Stimulated activated CD8-positive, alpha-beta memory T cell treated with anti-CD3 and anti-CD28 coated beads, Interleukin-12 subunit alpha, Interleukin-12 subunit beta, amount 100 ng/mL, for 24 hours (primary cell): ENCODE measurements around the gene NELL1.

Experiments
- DNase-seq: peaks from one replicate; pipeline ENCODE4 v3.0.0-alpha.2; 2020; ENCODE audit errors: extremely low read depth

The NELL1 gene

DNA sequence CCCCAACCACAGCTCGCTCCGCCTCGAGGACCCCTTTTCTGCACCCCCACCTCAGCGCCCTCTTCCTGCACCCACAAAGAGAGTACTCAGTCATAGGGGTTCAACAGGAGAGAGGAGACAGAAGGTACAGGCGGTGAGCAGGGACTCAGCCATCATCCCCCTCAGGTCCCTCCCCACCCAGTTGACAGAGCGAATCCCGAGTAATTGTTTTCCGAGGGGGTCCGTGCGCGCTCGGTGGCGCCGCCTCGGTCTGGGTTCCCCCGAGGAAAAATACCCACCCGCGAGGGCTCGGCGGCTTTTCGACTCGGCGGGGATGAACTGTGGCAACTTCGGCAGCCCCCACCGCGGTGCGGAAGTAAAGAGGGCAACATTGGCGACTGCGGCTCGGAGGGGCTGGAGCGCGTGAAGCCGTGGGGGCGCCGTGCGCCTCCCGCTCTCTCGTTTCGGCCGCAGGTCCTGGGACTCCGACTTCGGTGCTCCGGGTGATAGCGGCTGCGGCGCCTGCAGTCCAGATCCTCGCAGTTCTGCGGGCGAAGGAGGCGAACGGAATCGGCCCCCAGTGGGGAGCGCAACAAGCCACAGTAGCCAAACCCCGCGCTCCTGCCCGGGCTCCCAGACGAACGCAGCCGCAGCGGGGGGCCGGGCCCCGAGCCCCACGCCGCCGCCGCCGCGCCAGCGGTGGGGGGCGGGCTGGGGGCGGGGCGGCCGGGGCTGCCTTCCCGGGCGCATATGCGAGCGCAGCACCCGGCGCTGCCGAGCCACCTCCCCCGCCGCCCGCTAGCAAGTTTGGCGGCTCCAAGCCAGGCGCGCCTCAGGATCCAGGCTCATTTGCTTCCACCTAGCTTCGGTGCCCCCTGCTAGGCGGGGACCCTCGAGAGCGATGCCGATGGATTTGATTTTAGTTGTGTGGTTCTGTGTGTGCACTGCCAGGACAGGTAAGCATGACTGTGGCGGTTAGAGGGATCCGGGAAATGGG is at the start of gene NELL1:
TSS of gene NELL1 (plus strand) at position 743 of the 976 bp plus-strand sequence.
- DNase-seq: no peak

DNA sequence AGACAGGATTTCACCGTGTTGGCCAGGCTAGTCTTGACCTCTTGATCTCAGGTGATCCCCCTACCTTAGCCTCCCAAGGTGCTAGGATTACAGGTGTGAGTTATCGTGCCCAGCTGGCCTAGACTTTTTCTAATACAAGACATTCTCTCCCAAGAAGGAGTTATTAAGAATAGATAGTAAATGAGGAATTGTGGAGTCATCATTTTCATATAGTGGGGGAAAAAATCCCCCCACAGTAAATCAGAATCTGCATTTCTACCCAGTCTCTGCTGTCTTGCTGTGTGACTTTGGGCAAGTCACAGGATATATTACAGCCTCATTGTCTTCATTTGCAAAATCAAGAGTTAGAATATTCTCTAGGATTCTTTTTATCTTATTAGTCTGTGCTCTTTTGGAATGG is 48.4 kb upstream of the NELL1 start:
- no peak for DNase-seq

DNA sequence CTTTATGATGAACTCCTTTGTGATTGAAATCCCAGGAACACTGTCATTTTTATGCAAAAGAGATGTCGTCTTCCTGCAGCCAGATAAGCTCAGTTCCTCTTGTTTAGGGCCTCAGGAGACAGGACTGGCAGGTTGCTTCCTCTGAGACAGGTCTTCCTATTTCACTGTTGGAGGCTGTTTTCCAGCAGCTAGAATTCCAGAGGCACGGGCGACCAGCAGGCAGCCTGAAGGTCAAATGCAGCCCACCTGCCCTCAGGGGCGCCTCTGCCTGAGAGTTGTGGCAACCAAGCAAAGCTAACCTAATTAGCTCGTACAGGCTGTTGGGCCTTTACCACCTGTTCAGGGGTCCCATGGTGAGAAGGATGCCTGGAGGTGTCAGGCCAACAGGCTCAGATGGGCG is 47.7 kb upstream of the NELL1 start:
- no peak for DNase-seq

DNA sequence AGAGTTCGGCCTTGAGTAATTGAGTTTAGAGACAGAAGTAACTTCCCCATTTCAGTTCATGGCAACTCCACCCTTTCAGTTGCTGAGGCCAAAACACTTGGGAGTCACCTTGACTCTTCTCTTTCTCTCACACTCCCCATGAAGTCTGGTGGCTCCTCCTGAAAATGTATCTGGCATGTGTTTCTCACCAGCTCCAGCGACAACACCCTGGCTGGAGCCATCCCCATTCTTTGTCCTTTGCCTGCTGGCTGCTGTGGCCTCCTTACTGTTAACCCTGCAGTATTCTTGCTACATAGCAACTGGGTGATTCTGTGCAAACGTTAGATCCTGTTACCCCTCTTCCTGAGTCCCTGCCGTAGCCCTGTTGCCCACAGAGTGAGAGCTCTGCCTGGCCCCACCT is 46.1 kb upstream of the NELL1 start:
- no peak for DNase-seq

DNA sequence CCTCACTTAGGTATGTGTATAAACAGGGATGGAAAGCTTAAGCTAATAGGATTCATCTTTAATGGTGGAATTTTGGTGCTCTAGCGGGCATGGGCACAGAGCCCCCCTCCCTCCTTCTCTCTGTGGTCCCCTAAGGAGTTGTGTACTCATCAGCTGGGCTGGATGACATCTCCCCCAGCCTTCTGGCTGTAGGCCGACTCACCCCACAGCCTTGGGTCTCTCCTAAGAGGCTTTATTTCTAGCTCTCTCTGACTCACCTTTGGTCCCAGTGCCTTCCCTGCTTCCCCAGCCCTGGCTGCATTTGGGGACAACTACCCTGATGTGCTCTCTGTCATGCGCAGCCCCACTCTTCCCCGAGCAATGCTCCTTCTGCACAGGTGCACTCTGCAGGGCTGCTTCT is 43.1 kb upstream of the NELL1 start:
- DNase-seq: no peak

DNA sequence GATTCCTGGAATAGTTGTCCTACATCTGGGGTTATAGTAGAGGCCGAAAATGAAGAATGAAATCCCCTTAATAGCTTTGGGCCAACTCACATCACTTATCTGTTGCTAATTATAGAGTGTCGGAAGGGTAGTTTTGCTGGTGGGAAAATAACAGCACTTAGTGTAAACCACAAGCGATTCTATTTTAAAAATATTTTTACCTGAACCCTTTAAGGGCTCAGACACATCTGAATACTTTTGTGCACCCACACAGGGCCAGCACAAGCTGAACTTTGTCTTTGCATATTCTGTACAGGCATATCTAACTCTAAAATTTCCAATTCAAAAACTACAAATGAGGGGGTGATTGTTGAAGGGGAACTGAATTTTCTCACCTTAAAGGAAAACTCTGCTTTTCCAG is 42.4 kb upstream of the NELL1 start:
- DNase-seq: no peak

DNA sequence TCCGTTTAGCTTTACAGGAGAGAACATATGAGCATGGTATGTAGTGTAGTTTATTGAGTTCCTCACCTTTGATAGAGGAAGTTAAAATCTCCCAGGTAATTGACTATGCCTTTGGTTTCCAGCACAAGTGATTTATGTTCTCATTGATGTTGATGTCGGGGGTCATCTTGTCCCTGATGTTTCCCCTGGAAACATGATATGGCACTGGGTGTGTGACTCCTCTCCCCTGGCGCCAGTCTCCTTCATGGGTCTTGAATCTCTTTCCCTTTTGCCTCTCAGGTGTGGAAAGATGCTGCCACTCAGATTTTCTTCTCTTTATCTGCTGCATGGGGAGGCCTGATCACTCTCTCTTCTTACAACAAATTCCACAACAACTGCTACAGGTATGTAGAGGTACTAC is 41.7 kb upstream of the NELL1 start:
- no peak for DNase-seq

DNA sequence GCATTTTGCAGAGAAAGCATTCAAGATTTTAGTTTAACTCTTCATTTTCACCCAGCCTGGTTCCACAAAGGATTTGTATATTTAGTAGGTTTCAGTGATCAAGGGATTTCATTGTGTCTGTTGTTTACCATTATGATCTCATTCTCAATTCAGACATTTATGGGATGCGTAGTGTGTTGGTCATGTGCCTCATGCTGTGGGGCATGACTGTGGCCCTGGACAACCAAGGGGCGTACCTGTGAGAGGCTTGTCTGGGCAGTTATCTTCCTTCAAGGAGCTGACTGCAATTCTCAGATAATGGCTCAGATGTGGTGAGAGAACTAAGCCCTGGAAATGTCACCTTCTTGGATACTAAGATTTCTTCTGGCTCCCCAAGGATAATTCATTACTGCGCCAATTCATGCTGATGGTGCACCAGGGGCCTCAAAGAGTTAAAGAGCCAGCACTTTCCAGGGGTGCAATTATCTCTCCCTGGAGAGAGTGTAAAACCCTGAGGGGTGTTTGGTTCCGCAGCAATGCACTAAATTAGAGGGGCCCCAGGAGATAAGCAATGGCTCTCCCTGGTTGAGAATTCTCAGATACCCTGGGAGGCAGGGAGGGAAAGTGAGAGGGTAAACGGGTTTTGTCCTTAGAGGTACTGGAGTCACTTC is 37.7 kb upstream of the NELL1 start:
- no peak for DNase-seq

DNA sequence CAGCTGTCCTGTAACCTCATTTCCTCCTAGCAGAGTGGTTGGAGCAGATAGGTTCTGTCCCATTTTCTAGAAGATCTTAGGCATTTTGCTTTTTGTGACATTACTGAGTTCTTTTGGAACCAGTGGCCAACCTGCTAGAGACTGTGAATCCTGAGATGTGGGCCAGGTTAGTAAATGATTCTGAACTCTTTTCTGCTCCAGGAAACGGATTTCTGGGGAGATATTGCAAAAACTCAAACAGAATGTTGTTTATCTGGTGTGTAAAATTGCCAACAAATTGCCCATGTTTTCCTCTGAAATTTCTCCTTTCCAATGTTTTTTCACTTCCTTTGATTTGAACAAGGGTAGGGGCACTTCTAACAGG is 37.2 kb upstream of the NELL1 start:
- no peak for DNase-seq

DNA sequence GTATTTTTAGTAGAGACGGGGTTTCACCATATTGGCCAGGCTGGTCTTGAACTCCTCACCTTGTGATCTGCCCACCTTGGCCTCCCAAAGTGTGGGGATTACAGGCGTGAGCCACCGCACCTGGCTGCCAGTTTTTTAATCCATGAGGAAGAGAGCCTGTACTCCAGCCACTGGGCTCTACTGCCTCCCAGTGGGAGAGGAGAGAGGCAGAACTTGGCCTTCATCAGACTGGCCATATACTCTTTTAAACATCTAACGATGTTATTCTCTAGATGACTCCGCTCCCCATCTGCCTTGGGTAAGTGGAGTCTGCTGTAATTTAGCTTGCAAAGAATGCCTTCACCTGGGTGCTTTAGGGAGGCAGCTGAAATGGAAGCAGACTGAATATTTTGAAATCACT is 35.3 kb upstream of the NELL1 start:
- DNase-seq: no peak

DNA sequence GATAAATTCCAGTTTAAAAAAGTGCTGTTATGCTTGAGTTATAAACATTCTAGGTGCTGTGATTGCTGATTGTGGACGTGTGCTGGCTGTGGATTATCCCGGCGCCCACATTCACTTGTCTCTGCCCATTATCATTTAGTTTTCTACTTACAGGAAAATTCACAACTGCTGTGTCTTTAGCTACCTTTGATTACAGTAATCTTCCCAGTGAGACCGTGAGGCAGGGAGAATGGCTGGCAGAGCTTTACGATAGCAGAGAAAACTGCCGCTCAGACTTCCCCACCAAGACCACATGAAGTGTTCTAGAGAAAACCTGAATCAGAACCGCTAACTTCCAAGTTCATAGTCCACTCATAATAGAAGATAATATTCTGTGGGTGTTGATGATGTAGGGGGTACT is 34.6 kb upstream of the NELL1 start:
- DNase-seq: no peak

DNA sequence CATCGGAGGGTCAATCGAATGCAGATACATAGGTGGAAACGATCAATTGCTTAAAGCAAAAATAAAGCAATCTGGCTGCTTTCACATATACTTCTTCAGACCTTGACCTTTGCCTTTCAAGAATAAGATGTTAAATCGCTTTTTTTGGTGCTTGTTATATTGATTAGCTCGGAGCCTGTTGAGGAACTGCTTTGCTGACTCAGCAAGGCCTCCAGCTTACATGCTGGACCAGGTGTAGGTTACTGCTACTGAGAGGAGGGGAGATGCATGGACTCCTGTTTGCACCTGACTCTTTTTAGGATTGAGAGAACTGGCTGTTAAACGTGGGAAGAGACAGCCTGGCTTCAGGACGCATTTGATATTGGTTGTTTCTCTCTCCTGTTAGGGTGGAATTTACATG is 31.3 kb upstream of the NELL1 start:
- no peak for DNase-seq

DNA sequence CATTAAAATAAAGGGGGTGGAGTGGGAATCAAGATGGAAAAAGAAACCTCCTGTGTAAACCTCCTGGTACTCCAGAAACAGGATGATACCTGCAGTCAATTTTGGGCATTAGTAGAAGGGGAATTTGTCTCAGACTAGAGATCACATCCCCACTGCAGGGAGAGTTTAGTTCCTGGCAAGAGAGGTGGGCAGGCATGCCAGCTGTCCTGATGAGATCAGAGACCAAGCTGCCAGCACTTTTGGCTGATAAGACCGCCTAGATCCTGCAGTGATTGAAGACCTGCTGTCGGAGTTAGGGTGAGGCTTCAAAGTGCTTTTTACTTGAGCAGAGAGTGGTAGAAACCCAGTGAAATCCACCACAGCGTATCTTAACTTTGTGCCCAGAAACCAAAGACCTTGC is 29.7 kb upstream of the NELL1 start:
- DNase-seq: no peak

DNA sequence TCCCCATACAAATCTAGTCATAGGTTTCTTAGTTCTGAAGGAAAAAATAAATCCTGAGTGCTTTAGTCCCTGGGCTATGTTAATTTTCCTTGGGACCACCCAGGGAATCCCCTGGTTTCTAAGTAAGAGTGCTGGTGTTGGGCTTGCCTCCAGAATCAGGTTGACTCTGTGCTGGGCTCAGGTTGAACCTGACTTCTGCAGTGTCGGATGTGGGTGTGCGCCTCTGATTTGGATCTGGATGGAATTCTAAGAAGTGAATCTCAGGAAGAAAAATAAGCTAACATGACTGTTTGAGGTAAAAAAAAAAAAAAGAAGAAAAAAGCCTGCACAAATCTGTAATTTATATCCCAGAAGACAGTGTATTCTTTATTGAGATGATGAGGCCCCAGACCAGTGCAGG is 29.0 kb upstream of the NELL1 start:
- DNase-seq: no peak

DNA sequence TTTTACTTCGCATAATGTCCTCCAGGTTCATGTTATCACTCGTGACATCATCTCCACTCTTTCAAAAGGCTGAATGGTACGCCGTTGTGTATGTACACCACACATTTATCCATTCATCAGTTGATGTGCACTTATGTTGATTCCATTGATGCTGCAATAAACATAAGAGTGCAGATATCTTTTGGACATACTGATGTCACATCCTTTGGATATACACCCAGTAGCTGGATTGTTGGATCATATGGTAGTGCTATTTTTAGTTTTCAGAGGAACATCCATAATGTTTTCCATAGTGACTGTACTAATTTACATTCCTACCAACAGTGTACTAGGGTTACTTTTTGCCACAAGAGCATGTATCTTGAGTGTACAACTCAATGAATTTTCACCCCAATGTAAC is 25.0 kb upstream of the NELL1 start:
- DNase-seq: no peak

DNA sequence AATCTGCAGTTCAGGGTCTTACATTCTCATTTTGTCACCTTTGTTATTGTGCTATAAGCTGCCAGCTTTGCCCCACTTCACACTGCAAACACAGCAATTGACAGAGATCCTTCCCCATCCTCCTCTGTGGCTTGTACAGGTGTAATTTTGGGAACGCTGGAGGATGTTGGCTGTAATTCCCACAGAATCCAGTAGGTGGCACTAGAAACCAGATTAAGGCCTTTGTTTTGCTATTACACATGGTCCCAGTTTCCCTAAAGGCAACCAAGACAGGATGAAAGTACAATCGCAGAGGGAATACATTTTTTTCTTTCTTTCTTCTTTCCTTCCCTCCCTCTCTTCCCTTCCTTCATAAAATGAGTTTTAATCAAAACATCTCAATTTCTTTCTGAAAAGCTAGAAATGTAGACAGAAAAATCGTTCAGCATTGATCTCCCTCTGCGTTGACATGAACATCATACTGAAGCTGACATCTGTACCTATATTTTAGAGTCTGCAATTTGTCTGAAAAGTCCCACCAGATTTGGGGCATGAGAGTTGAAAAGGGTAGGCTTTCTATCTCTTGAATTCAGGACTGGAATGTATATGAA is 21.3 kb upstream of the NELL1 start:
- DNase-seq: no peak

DNA sequence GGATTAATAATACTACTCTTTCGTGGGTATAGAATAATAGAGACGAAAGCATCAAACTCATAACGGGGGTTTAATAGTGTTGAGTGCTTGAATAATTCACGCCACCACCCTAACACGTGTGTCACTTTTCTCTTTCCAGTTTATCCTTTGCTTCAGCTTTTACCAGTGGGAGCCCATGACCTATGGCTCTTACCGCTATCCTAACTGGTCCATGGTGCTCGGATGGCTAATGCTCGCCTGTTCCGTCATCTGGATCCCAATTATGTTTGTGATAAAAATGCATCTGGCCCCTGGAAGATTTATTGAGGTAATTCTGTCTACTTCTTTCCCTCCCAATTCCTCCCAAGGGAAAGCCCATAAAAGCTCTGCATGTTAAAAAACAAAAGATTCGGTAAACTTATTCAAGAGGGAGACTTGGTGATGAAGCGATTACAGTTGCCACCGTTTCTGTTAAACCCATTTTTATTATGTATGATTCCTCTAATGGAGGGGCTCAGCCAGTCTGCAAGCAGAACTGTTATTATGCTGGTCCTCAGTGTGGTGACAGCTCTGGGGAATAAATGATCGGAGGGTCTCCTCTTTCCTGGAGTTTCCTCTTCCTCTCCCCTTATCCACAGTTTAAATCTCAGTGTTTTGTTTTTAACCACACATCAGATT is 17.1 kb upstream of the NELL1 start:
- no peak for DNase-seq

DNA sequence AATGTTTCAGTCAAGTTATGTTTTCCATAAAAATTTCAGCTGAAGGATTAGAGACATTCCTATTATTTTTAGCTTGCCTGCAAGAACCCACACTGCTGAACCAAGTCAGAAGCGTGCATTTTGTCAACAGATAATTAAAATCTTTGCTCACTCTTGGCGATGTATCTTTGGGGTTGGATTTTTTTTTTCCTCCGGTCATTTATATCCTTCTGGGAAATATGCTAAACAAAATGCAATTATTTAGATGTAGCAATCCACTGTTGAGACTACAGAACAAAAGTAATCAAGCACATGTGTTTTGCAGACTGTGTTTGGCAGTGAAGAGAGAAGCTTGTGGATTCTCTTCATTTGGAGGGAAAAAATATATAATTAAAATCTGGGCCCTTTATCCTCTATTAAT is 15.3 kb upstream of the NELL1 start:
- no peak for DNase-seq

DNA sequence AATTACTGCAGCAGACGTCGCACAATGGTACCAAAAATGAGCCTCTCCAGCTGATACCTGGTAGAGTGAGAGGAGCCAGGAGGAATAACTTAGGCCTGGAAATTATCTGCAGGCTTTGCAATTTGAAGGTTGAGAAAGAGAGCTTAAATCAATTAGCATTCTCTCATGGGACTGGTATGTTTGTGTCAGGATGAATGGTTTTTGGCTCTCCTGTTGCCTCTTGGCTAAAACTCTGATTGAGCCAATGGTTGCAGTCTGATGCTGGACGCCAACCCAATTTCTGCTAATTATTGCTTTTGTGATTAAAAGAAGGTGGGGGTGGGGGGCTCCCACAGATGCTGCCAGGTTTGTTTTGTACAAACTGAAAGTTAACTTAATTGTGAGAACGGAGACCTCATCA is 12.5 kb upstream of the NELL1 start:
- no peak for DNase-seq

DNA sequence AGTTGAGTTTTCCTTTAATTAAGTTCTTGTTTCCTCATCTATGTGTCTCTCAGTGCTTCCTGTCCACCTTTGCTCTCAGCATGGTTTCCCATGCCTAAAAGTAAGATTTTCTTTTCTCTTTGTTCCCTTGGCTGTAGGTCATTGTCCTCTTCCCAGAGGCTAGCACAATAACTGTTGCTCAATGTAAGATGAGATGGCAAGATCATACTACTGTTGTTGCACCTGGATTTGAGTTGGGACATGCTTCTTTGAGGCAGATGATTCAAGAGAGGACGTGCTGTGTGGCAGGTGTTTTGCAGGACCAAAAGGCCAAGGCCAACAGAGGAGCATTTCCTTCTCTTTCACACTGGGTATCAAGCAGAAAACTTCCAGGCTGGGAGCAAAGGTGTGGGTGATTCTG is 11.3 kb upstream of the NELL1 start:
- DNase-seq: no peak

DNA sequence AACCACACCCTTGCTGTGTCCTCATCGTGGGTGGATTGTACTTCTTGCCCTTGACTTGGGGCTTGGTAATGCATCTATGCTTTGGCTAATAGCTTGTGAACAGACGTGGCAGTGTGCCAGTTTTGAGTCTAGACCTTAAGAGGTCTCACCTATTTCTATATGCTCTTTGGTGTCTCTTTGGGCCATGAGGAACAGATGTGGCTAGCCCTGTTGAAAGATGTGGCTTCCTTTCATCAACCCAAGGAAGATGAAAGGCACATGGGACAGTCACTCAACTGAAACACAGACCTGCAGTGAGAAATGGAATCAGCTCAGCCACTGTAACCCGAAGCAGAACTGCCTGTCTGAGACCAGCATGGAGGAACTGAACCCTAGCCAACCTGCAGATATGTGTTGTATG is 7.9 kb upstream of the NELL1 start:
- no peak for DNase-seq

DNA sequence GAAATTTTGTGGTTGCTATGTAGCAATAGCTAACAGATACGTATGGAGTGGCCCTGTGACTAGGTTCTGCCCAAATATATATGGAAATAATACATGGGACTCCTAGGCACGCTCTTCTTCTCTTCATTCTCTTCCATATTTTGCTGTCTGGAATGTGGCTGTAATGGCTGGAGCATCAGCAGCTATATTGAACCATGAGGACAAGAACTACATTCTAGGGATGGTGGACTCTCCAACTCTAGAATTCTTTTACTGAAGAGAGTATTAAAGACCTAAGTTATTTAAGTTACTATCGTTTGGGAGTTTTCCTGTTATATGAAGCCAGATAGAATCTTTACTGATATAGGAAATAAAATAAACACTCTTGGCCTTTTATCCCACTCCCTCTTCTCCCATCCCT is 7.5 kb upstream of the NELL1 start:
- no peak for DNase-seq
